PC-3 (cell line): ENCODE data around the gene MGAT5. TPM values are rescaled to one million over a fixed set of nuclear protein-coding genes. Genes with fewer than 3 reads are reported as not detected.

Experiments
- ATAC-seq: fragments of 200-7000 bp; cut with Tn5 transposase; 2 replicates; pipeline ENCODE4 v1.9.1; 2020; ENCODE audit warnings: mild to moderate bottlenecking, moderate library complexity
- BruUV-seq: library from RNA; stranded (reverse); fragments of 400-500 nt; replicated peaks from 2 replicates; lab custom pipeline; 2021; lab: Mats Ljungman, UMichigan
- CTCF ChIA-PET: fragments of 300-600 bp; sonication (Branson Sonifier 250); formaldehyde crosslinking; loops from one replicate; lab custom pipeline; 2022; ENCODE audit warnings: antibody characterized with exemption; lab: Charles Lee
- POLR2A ChIA-PET: fragments of 300-600 bp; sonication (Branson Sonifier 250); formaldehyde crosslinking; loops from one replicate; lab custom pipeline; 2022; ENCODE audit warnings: antibody characterized with exemption; ENCODE audit not compliant: unreplicated experiment; lab: Charles Lee
- DNase-seq: peaks from one replicate; pipeline ENCODE4 v3.0.0-alpha.2; 2015
- H2AFZ ChIP-seq: fragments of 300-600 bp; sonication (generic); 2 replicates; pipeline ENCODE4 v1.6.0; 2016; ENCODE audit warnings: antibody characterized with exemption, low read length
- H3F3A ChIP-seq: fragments of 300-600 bp; sonication (generic); one replicate; pipeline ENCODE4 v1.6.0; 2017; ENCODE audit warnings: antibody characterized with exemption, low read length, control low read depth, mild to moderate bottlenecking; ENCODE audit not compliant: unreplicated experiment
- H3K27ac ChIP-seq: fragments of 300-600 bp; sonication (generic); 2 replicates; pipeline ENCODE4 v1.5.1; 2016; ENCODE audit warnings: mild to moderate bottlenecking, low read length
- H3K27me3 ChIP-seq: fragments of 300-600 bp; sonication (generic); 2 replicates; pipeline ENCODE4 v1.6.1; 2016; ENCODE audit warnings: low read length, mixed read lengths
- H3K36me3 ChIP-seq: fragments of 300-600 bp; sonication (generic); 2 replicates; pipeline ENCODE4 v1.6.1; 2016; ENCODE audit warnings: low read depth, mixed run types, low read length, mixed read lengths
- H3K4me1 ChIP-seq: fragments of 300-600 bp; sonication (generic); 2 replicates; pipeline ENCODE4 v1.5.1; 2016; ENCODE audit warnings: low read length; ENCODE audit not compliant: insufficient read depth
- H3K4me2 ChIP-seq: fragments of 300-600 bp; sonication (generic); 2 replicates; pipeline ENCODE4 v1.6.0; 2016; ENCODE audit warnings: low read length
- H3K4me3 ChIP-seq: fragments of 300-600 bp; sonication (generic); 2 replicates; pipeline ENCODE4 v1.5.1; 2016; ENCODE audit warnings: mild to moderate bottlenecking, low read length, mixed read lengths
- H3K79me2 ChIP-seq: fragments of 300-600 bp; sonication (generic); 2 replicates; pipeline ENCODE4 v1.6.1; 2017; ENCODE audit warnings: low read length, mixed read lengths
- H3K9ac ChIP-seq: fragments of 300-600 bp; sonication (generic); 2 replicates; pipeline ENCODE4 v1.6.0; 2016; ENCODE audit warnings: mild to moderate bottlenecking, low read length
- H3K9me2 ChIP-seq: fragments of 300-600 bp; sonication (generic); replicated peaks from 2 replicates; pipeline ENCODE4 v1.6.1; 2016; ENCODE audit warnings: mixed run types, low read length, mixed read lengths
- H3K9me3 ChIP-seq: fragments of 300-600 bp; sonication (generic); 2 replicates; pipeline ENCODE4 v1.6.1; 2016; ENCODE audit warnings: low read length, mixed read lengths
- H4K20me1 ChIP-seq: fragments of 300-600 bp; sonication (generic); 2 replicates; pipeline ENCODE4 v1.6.1; 2016; ENCODE audit warnings: low read length, mixed read lengths
- CTCF ChIP-seq: fragments of 300-600 bp; sonication (generic); conservative IDR thresholded peaks from 2 replicates; pipeline ENCODE4 v1.5.1; 2017; ENCODE audit warnings: antibody characterized with exemption, low read depth, mild to moderate bottlenecking, low read length
- EZH2 ChIP-seq: fragments of 300-600 bp; sonication (generic); IDR thresholded peaks from one replicate; pipeline ENCODE4 v1.6.1; 2017; ENCODE audit warnings: antibody characterized with exemption, mild to moderate bottlenecking, low read length; ENCODE audit not compliant: unreplicated experiment
- EZH2phosphoT487 ChIP-seq: fragments of 300-600 bp; sonication (generic); IDR thresholded peaks from 2 replicates; pipeline ENCODE4 v1.6.1; 2018; ENCODE audit warnings: mild to moderate bottlenecking, antibody characterized with exemption, low read length, borderline replicate concordance
- intact Hi-C: fragments of 100-400 bp; cut with micrococcal nuclease; formaldehyde crosslinking; loops from 2 replicates; pipeline ENCODE4 v1.9.0; 2023
- total RNA-seq: library from RNA; depleted of rRNA; stranded (reverse); fragments of >200 nt; gene quantifications from 2 replicates; pipeline ENCODE4 v1.2.3, GENCODE V29; 2014

The MGAT5 gene
- total RNA-seq, 1 experiment from 2014 or later = 33.8 TPM

GRCh38 chr2:134420259-134420658 is 166.4 kb downstream of the MGAT5 start:
- TF ChIP-seq EZH2 = no peak
- TF ChIP-seq EZH2phosphoT487 = no peak
- TF ChIP-seq CTCF = no peak
- BruUV-seq = no TSS peak
- ATAC-seq = no peak

GRCh38 chr2:134420920-134421319 is 167.0 kb downstream of the MGAT5 start:
- CTCF ChIA-PET = no interaction called here

More at GRCh38 chr2:134420259-134420658, 166.4 kb downstream of the MGAT5 start:
- no peaks in the 10 kb centered on the region for H3K9me3 ChIP-seq
- H3K27me3 ChIP-seq = no peaks in the 10 kb centered on the region
- H3K27ac ChIP-seq = no peak overlapping the region
- ChIA-PET POLR2A (no interaction called here), CTCF (no interaction called here)
- H2AFZ ChIP-seq = no peak overlapping the region
- peaks cover 5% of the 10 kb centered on the region; the same call in 1 of the 2 replicates for H3K36me3 ChIP-seq
- H3F3A ChIP-seq = no peaks in the 10 kb centered on the region
- no peak overlapping the region for H3K9ac ChIP-seq
- intact Hi-C loops = no loop called here
- H4K20me1 ChIP-seq = no peaks in the 10 kb centered on the region
- H3K4me3 ChIP-seq = no peak overlapping the region
- no peaks in the 10 kb centered on the region for H3K9me2 ChIP-seq
- no peak for DNase-seq
- peaks cover 5% of the 10 kb centered on the region; the same call in 1 of the 2 replicates for H3K4me1 ChIP-seq
- no peak overlapping the region for H3K4me2 ChIP-seq
- no peaks in the 10 kb centered on the region for H3K79me2 ChIP-seq

More at GRCh38 chr2:134420920-134421319, 167.0 kb downstream of the MGAT5 start:
- DNase-seq = no peak
- no peaks in the 10 kb centered on the region for H4K20me1 ChIP-seq
- H3K27ac ChIP-seq = no peak overlapping the region
- no peaks in the 10 kb centered on the region for H3K27me3 ChIP-seq
- intact Hi-C loops = no loop called here
- no peaks in the 10 kb centered on the region for H3K9me3 ChIP-seq
- no peak for TF ChIP-seq EZH2phosphoT487
- TF ChIP-seq CTCF = no peak
- no peak for TF ChIP-seq EZH2
- no peaks in the 10 kb centered on the region for H3F3A ChIP-seq
- H3K9me2 ChIP-seq = no peaks in the 10 kb centered on the region
- no peak for ATAC-seq
- no peak overlapping the region for H3K9ac ChIP-seq
- no peak overlapping the region for H3K4me2 ChIP-seq
- peaks cover 10% of the 10 kb centered on the region for H3K4me1 ChIP-seq
- H2AFZ ChIP-seq = no peak overlapping the region
- peaks cover 5% of the 10 kb centered on the region; the same call in 1 of the 2 replicates for H3K36me3 ChIP-seq
- H3K4me3 ChIP-seq = no peak overlapping the region
- POLR2A ChIA-PET = interaction anchor here (0.6 kb wide), 1 partner anchor 11 kb away, joined by 3 read pairs; no protein-coding TSS in a partner anchor
- no TSS peak for BruUV-seq
- H3K79me2 ChIP-seq = no peaks in the 10 kb centered on the region
